Skeletal muscle satellite cell (primary cell): ENCODE data around the gene PKM. TPM values are rescaled to one million over a fixed set of nuclear protein-coding genes. Genes with fewer than 3 reads are reported as not detected.
A peak's percentile ranks its signal among the peaks of the same experiment; 100 is the strongest.
"Not testable (repeated sequence)": the region's sequence is repeated elsewhere in the genome, so short reads cannot be mapped to it uniquely, and the experiment has no call there.

Source experiments
- H3K27me3 ChIP-seq: 2 replicates; pipeline ENCODE4 v1.7.0; 2013; ENCODE audit warnings: low read length; ENCODE audit not compliant: control insufficient read depth, insufficient read depth
- H3K36me3 ChIP-seq: 2 replicates; pipeline ENCODE4 v1.7.0; 2013; ENCODE audit warnings: mild to moderate bottlenecking, control low read depth, low read length; ENCODE audit not compliant: insufficient read depth
- H3K4me1 ChIP-seq: 2 replicates; pipeline ENCODE4 v1.7.0; 2013; ENCODE audit warnings: low read length; ENCODE audit not compliant: control insufficient read depth, insufficient read depth
- H3K4me2 ChIP-seq: 2 replicates; pipeline ENCODE4 v1.7.0; 2013; ENCODE audit warnings: mild to moderate bottlenecking, low read length
- H3K4me3 ChIP-seq: 2 replicates; pipeline ENCODE4 v1.7.0; 2013; ENCODE audit warnings: low read length
- H3K9ac ChIP-seq: 2 replicates; pipeline ENCODE4 v1.7.0; 2013; ENCODE audit warnings: mild to moderate bottlenecking, low read depth, low read length, moderate library complexity
- H3K9me3 ChIP-seq: replicated peaks from 2 replicates; pipeline ENCODE4 v1.7.0; 2013; ENCODE audit warnings: mild to moderate bottlenecking, control low read depth, low read length
- total RNA-seq: library from RNA; depleted of rRNA; stranded (reverse); fragments of >200 nt; gene quantifications from 2 replicates; pipeline ENCODE4 v1.2.3, GENCODE V29; 2012; rRNA removed

Gene PKM
- 1,778 and 1,979 TPM in 2 replicates for total RNA-seq

DNA sequence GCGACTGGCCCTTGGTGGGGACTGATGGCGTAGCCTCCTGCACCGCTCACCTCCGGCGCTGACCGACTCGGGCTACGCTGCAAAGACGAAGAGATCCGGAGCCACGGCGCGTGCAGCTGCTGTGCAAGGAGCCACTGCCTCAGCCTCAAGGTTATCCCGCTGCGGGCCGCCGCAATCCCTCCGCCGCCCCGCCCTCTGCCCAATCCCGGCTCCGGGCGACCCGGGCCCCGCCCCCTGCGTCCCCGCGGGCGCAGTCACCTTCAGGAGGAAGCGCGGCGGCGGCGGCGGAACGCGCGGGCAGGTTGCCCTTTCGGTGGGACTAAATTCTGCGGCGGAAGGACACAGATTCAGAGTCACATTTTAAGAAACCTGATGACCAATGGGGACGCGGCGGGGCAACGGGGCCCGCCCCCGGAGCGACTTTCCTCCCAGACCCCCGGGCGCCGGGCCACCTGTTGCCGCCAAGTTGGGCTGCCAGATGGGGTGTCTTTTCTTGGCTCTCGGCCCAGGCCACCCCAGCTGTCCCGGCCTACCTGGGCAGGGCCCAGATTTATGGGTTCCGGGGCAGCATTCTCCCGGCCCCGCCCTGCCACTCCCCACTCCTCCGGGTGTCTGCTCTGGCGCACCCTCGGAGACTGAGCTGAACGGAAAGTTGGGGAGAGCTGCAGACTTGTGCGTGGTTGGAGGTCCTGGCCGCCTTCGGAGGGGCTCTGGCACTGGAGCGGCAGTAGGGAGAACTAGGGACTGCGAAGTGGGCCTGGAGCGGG is at the start of gene PKM:
TSS of gene PKM (minus strand) at position 125 of the 767 bp plus-strand sequence. CDS start 12,093 bp downstream, outside the sequence.
- Histone ChIP-seq H3K36me3 (peaks cover 13% of the 10 kb centered on the region), H3K4me3 (peak within 1 kb of the TSS; percentile 90), H3K9ac (peak within 1 kb of the TSS; percentile 96), H3K4me1 (peaks cover 27% of the 10 kb centered on the region), H3K9me3 (no peaks in the 10 kb centered on the region), H3K4me2 (peak within 1 kb of the TSS; percentile 87), H3K27me3 (no peaks in the 10 kb centered on the region)

DNA sequence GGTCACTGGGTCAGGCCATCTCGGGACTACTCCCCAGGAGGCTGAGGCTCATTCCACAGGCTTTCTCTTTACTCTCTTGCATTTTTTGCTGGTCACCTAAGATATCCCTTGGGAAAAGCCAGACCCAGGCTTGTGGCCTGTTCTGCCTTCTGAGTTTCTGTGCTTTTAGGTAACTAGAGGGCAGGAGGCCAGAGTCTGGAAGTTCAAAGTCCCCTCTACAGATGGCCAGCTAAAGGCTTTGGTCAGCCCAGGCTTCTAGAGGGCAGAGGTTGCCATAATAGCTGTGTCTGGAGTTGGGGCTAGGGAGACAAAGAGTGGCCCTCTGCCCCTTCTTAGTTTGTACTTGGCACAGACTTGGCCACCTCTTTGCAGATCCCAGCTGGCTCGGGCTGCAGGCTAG is 49.8 kb upstream of the PKM start:
- Histone ChIP-seq H3K4me2 (no peak overlapping the region), H3K4me3 (no peak overlapping the region), H3K9ac (no peak overlapping the region), H3K36me3 (no peaks in the 10 kb centered on the region), H3K9me3 (no peaks in the 10 kb centered on the region), H3K27me3 (no peaks in the 10 kb centered on the region), H3K4me1 (peaks cover 7% of the 10 kb centered on the region)

DNA sequence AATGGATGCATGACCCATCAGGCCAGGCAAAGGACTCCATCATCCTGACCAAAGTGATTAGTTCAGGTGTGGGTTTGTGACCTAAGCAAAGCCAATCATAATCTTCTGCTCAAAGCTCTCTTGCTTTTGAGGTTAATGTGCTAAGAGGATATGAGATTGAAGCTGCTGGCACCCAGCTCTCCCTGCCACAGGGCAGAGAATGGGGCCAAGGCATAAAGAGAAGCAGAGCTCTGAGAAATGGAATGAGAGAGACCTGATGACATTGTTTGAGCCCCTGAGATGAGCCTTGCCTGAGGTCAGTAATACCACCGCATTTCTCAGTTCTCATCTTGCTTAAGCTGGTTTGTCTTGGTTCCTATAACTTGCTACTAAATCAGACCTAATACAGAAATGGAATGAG is 47.7 kb upstream of the PKM start:
- Histone ChIP-seq H3K9me3 (no peaks in the 10 kb centered on the region), H3K4me3 (no peak overlapping the region), H3K27me3 (no peaks in the 10 kb centered on the region), H3K36me3 (no peaks in the 10 kb centered on the region), H3K4me1 (peaks cover 7% of the 10 kb centered on the region), H3K9ac (no peak overlapping the region), H3K4me2 (no peak overlapping the region)

DNA sequence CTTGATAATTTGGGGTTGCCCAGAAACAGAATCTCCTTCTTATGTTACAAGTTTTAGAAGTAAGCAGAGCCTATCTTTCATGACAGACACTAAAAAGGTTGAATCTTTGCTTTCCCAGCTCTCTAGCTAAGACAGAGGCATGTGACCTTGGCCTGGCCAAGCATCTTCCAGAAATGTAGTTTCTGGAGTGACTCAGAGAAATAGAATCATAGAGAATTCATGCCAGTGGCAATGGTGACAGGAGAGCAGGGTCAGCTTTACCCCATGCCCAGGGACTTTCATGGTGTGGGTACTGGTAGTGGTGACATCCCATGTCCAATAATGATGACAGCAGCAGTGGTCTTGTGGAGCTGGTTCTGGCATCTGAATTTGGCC is 45.3 kb upstream of the PKM start:
- no peak overlapping the region for H3K4me2 ChIP-seq

DNA sequence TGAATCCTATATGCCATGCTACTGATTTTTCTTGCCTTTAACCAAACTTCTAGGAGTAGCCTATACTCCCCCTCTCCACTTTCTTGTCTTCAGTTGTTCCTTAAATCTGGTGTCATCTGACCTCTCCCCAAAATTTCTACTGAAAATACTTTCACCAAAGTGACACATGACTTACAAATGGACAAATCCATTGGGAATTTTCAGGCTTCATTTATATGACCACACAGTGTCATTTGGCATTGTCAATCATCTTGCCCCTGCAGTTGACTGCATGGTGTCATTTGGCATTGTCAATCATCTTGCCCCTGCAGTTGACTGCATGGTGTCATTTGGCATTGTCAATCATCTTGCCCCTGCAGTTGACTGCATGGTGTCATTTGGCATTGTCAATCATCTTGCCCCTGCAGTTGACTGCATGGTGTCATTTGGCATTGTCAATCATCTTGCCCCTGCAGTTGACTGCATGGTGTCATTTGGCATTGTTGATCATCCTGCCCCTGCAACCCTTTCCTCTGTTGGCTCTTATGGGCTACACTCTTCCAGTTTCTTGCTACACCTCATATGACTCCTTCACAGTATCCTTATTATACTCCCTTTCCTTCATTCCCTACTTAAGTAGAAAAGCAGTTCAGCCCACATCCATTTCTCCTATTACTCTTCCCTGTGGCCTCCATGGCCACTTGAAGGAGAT is 44.8 kb upstream of the PKM start:
- H3K27me3 ChIP-seq, H3K9ac ChIP-seq, H3K9me3 ChIP-seq: not testable (repeated sequence)

More for the DNA sequence above, 45.3 kb upstream of the PKM start:
- Histone ChIP-seq H3K36me3 (no peaks in the 10 kb centered on the region), H3K9ac (no peak overlapping the region), H3K9me3 (no peaks in the 10 kb centered on the region), H3K27me3 (no peaks in the 10 kb centered on the region), H3K4me1 (peaks cover 18% of the 10 kb centered on the region), H3K4me3 (no peak overlapping the region)

DNA sequence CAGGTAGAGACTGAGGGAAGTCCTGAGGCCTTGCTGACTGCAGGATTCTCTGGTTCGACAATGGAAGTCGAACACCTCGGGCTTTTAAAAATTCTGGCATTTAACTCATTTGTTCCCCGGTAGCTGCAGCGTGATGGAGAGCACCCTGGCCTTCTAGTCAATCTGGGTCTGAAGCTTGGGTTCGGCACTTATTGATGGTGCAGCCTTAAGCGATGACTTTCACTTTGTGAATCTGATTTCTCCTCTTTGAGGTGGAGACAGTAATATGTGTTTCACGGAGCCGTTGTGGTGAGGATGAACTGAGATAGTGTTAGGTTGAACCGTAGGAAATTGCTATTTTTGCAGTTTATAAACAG is 42.0 kb upstream of the PKM start:
- Histone ChIP-seq H3K4me2 (peak overlapping the region; percentile 86), H3K4me1 (peaks cover 28% of the 10 kb centered on the region), H3K4me3 (peak overlapping the region; percentile 87), H3K36me3 (peaks cover 6% of the 10 kb centered on the region), H3K9ac (peak overlapping the region; percentile 70), H3K9me3 (no peaks in the 10 kb centered on the region), H3K27me3 (no peaks in the 10 kb centered on the region)

More for the DNA sequence above, 44.8 kb upstream of the PKM start:
- peaks cover 23% of the 10 kb centered on the region for H3K4me1 ChIP-seq
- not testable (repeated sequence) for H3K36me3 ChIP-seq, H3K4me3 ChIP-seq, H3K4me2 ChIP-seq

DNA sequence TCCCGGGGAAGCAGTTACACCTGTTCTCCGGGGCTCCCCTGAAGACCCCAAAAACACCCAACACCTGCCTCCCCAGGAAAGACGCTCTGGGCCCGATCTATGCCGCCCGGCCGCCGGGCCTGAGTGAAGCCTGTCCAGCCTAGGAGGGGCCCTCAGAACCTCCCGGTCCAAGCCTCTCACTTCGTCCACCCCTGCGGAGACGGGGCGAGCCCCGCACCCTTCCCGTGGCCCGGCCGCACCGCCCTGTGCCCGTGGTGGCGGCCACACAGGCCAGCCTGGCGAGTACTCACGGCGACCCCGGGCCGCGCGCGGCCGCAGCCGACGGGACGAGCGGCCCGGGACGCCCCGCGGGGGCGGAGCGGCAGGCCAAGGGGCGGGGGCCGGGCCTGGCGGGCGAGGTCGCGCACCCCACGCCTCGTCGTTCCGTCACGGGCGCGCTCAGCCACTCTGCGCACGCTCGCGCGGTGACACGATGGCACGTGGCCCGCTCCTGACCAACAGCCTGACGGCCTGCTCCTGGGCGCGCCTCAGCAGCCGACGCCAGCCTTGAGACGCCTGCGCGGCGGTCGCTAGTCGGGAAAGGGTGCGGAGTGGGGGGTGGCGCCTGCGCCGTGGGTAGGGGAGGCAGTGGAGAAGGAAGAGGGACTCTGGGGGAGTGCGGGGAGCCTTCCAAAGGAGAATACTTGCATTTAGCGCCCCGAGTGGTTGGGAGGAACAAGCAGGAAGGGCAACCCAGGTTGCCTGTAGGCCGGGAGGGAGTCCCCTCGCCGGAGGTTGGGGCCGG is 41.4 kb upstream of the PKM start, which contains the start of gene PARP6:
TSS of gene PARP6 (minus strand) at position 342 of the 784 bp plus-strand sequence. CDS start 5,077 bp downstream, outside the sequence.
- H3K9ac ChIP-seq = peak within 1 kb of the TSS; percentile 95
- H3K36me3 ChIP-seq = peaks cover 12% of the 10 kb centered on the region
- H3K4me1 ChIP-seq = peaks cover 28% of the 10 kb centered on the region
- H3K9me3 ChIP-seq = no peaks in the 10 kb centered on the region
- H3K4me2 ChIP-seq = peak within 1 kb of the TSS; percentile 86
- peak within 1 kb of the TSS; percentile 87 for H3K4me3 ChIP-seq
- H3K27me3 ChIP-seq = no peaks in the 10 kb centered on the region

DNA sequence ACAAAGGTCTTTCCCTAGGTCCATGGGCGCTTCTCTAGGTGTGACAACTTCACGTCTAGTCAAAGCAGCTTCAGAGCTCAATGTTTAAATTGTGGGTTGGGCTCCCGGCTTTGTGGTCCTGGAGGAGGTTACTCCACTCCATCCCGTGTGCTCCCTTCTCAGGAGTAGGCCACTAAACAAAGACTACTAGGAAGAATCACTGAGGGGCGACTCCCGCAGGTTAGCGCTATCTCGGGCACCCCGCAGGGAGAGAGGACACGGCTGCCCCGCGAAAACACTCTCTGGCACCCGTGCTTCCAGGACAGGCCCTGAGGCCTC is 40.9 kb upstream of the PKM start:
- peak overlapping the region; percentile 95 for H3K9ac ChIP-seq
- H3K4me1 ChIP-seq = peaks cover 28% of the 10 kb centered on the region
- no peaks in the 10 kb centered on the region for H3K27me3 ChIP-seq
- H3K9me3 ChIP-seq = no peaks in the 10 kb centered on the region
- H3K36me3 ChIP-seq = peaks cover 17% of the 10 kb centered on the region
- H3K4me2 ChIP-seq = peak overlapping the region; percentile 86
- H3K4me3 ChIP-seq = peak overlapping the region; percentile 87

DNA sequence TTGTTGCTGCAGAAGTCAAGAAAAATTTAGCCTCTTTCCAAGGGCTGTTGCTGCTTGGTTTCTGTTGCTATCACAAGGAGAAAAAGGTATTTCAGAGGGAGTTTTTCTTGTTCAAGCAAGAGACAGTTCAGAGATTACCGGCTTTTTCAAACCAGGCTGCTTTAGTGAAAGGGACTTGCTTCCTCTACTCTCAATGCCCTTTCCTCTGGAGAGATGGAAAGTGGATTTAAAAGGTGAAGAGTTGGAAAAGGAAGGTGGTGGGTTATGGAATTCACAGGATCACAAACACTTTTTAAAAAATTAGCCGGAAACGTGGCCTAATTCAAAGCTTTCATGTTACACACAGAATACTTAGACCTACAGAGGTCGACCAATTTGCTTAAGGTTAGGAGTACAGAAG is 40.2 kb upstream of the PKM start:
- Histone ChIP-seq H3K36me3 (peaks cover 23% of the 10 kb centered on the region), H3K4me1 (peaks cover 24% of the 10 kb centered on the region), H3K4me2 (peak overlapping the region; percentile 86), H3K27me3 (no peaks in the 10 kb centered on the region), H3K9ac (peak overlapping the region; percentile 95), H3K9me3 (no peaks in the 10 kb centered on the region), H3K4me3 (peak overlapping the region; percentile 87)

DNA sequence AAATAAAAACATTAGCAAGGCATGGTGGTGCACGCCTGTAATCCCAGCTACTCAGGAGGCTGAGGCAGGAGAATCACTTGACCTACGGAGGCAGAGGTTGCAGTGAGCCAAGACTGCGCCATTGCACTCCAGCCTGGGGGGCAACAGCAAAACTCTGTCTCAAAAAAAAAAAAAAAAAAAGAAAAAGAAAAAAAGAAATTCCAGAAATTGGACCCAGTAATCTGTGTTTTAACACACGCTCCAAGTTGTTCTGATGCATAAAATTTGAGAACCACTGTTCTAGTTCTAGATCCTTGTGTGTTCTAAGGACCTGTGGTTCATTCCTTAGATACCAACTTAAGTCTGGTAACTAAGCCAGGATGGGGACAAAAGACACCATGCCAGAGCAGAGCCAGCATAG is 38.7 kb upstream of the PKM start:
- H3K4me1 ChIP-seq = peaks cover 21% of the 10 kb centered on the region
- H3K9ac ChIP-seq = no peak overlapping the region
- no peaks in the 10 kb centered on the region for H3K9me3 ChIP-seq
- no peak overlapping the region for H3K4me2 ChIP-seq
- H3K4me3 ChIP-seq = no peak overlapping the region
- H3K27me3 ChIP-seq = no peaks in the 10 kb centered on the region
- H3K36me3 ChIP-seq = peaks cover 38% of the 10 kb centered on the region

DNA sequence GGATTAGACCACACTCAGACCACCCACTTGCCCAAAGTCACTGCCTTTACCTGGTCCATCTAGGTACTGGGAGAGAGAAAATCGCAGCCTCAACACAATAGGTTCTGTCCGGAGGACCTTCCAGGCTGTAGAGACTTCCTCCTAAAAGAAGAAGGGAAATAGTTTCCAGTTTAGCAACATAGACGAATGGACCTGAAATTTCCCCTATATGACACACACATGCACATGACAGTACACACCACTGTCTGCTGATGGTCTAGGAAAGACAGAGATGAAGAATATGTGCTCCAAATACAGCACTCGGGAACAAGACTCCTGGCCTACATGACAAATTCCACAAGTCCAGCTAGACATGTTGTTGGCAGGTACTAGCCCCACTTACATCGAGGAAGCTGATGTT is 34.0 kb upstream of the PKM start:
- no peaks in the 10 kb centered on the region for H3K9me3 ChIP-seq
- peaks cover 84% of the 10 kb centered on the region for H3K36me3 ChIP-seq
- H3K4me3 ChIP-seq = no peak overlapping the region
- no peak overlapping the region for H3K9ac ChIP-seq
- H3K27me3 ChIP-seq = no peaks in the 10 kb centered on the region
- no peak overlapping the region for H3K4me2 ChIP-seq
- H3K4me1 ChIP-seq = no peaks in the 10 kb centered on the region
